D721Med (cell line): ENCODE results near the gene SPO11.
"Not testable (repeated sequence)": the region's sequence is repeated elsewhere in the genome, so short reads cannot be mapped to it uniquely, and the experiment has no call there.

ENCODE experiments used
- DNase-seq: peaks from one replicate; pipeline ENCODE4 v3.0.0; 2011; ENCODE audit warnings: low spot score; ENCODE audit not compliant: insufficient read length
- FAIRE-seq: peaks from 2 replicates; lab custom pipeline; 2011; peaks lifted over from hg19 to GRCh38; lab: Jason Lieb, UNC
- CTCF ChIP-seq: IDR thresholded peaks from 2 replicates; pipeline ENCODE4 v1.5.1; 2012; ENCODE audit warnings: mild to moderate bottlenecking, control low read depth; ENCODE audit not compliant: insufficient read depth; ENCODE audit errors: missing control alignments

SPO11 gene

GRCh38 chr20:57335392-57335791 is 5.8 kb downstream of the SPO11 start:
- FAIRE-seq: no peak
- DNase-seq: no peak
- peak; percentile 35 for TF ChIP-seq CTCF

GRCh38 chr20:57341663-57342062 is 12.1 kb downstream of the SPO11 start:
- no peak for DNase-seq
- no peak for FAIRE-seq
- no peak for TF ChIP-seq CTCF

GRCh38 chr20:57342829-57343228 is 13.2 kb downstream of the SPO11 start:
- no peak for DNase-seq
- no peak for TF ChIP-seq CTCF
- FAIRE-seq: no peak

- FAIRE-seq (no peak), DNase-seq (no peak)
- peak; percentile 83 for TF ChIP-seq CTCF
These were observed 16.9 kb downstream of the SPO11 start for GRCh38 chr20:57346477-57346876.

GRCh38 chr20:57347393-57347792 is 17.8 kb downstream of the SPO11 start:
- FAIRE-seq (no peak), DNase-seq (no peak)
- no peak for TF ChIP-seq CTCF

GRCh38 chr20:57348200-57348921 is 18.8 kb downstream of the SPO11 start:
- DNase-seq, FAIRE-seq: not testable (repeated sequence)

- FAIRE-seq, DNase-seq: not testable (repeated sequence)
These were observed 19.4 kb downstream of the SPO11 start for GRCh38 chr20:57348922-57349574.

GRCh38 chr20:57350081-57350710 is 20.6 kb downstream of the SPO11 start:
- DNase-seq: no peak
- no peak for TF ChIP-seq CTCF
- no peak for FAIRE-seq

GRCh38 chr20:57350726-57351041 is 21.1 kb downstream of the SPO11 start:
- not testable (repeated sequence) for FAIRE-seq, DNase-seq
